ENCODE results near the gene HS3ST2. TPM values are rescaled to one million over a fixed set of nuclear protein-coding genes. Genes with fewer than 3 reads are reported as not detected.

Gene HS3ST2
- total RNA-seq, result 0.22 TPM in 1 of 2 replicates, not detected in the other

DNA sequence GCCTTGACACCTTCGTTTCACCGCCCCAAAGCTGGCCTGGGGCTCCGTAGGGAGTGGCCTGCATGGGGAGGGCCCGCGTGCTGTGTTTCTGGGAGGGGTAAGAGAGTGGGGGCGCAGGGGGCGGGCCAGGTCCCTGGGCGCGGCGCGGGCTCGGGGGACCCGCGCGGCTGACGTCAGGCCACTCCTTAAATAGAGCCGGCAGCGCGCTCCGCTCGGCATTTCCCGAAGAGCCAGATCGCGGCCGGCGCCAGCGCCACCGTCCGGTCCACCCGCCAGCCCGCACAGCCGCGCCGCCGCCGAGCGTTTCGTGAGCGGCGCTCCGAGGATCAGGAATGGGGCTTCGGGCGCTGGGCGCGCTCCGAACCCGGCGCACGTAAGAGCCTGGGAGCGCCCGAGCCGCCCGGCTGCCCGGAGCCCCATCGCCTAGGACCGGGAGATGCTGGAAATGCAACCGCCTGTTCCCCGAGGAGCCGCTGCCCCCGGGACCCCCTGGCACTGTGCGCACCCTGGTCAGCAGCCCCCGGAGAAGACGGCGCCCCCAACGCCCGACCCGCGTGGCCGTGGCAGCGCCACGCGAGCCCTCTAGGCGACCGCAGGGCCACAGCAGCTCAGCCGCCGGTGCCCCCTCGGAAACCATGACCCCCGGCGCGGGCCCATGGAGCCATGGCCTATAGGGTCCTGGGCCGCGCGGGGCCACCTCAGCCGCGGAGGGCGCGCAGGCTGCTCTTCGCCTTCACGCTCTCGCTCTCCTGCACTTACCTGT is at the start of gene HS3ST2:
Gene HS3ST2, plus strand, starts transcription at position 215 of the 763 bp plus-strand sequence. Its CDS starts 449 bp downstream, at position 664.
- TF ChIP-seq CTCF (conservative IDR thresholded peaks at IDR 0.05; ENCODE audit: low read depth, low read length), result no peak
- DNase-seq (ENCODE audit: low read depth), result no peak
- H3K4me3 ChIP-seq (ENCODE audit: low read depth, low read length), result peak within 1 kb of the TSS; percentile 23

GRCh38 chr16:22764662-22765327 is 49.2 kb upstream of the HS3ST2 start:
- DNase-seq (ENCODE audit: low read depth), result no peak
- no peak for TF ChIP-seq CTCF (conservative IDR thresholded peaks at IDR 0.05; ENCODE audit: low read depth, low read length)

GRCh38 chr16:22765479-22765878 is 48.5 kb upstream of the HS3ST2 start:
- no peak for DNase-seq (ENCODE audit: low read depth)
- no peak overlapping the region for H3K4me3 ChIP-seq (ENCODE audit: low read depth, low read length)
- no peak for TF ChIP-seq CTCF (conservative IDR thresholded peaks at IDR 0.05; ENCODE audit: low read depth, low read length)

More at GRCh38 chr16:22764662-22765327, 49.2 kb upstream of the HS3ST2 start:
- no peak overlapping the region for H3K4me3 ChIP-seq (ENCODE audit: low read depth, low read length)

GRCh38 chr16:22770866-22771265 is 43.1 kb upstream of the HS3ST2 start:
- DNase-seq (ENCODE audit: low read depth), result no peak
- no peak for TF ChIP-seq CTCF (conservative IDR thresholded peaks at IDR 0.05; ENCODE audit: low read depth, low read length)
- no peak overlapping the region for H3K4me3 ChIP-seq (ENCODE audit: low read depth, low read length)

GRCh38 chr16:22771551-22771950 is 42.4 kb upstream of the HS3ST2 start:
- TF ChIP-seq CTCF (conservative IDR thresholded peaks at IDR 0.05; ENCODE audit: low read depth, low read length), result no peak
- no peak overlapping the region for H3K4me3 ChIP-seq (ENCODE audit: low read depth, low read length)
- no peak for DNase-seq (ENCODE audit: low read depth)

- no peak for TF ChIP-seq CTCF (conservative IDR thresholded peaks at IDR 0.05; ENCODE audit: low read depth, low read length)
Measured at GRCh38 chr16:22775220-22775922, 38.6 kb upstream of the HS3ST2 start.

More at GRCh38 chr16:22775220-22775922, 38.6 kb upstream of the HS3ST2 start:
- H3K4me3 ChIP-seq (ENCODE audit: low read depth, low read length), result no peak overlapping the region
- no peak for DNase-seq (ENCODE audit: low read depth)

Data from epithelial cell of proximal tubule (primary cell).